ENCODE results near the gene RPS13.
"Not testable (repeated sequence)": the region's sequence is repeated elsewhere in the genome, so short reads cannot be mapped to it uniquely, and the experiment has no call there.

Gene RPS13

DNA sequence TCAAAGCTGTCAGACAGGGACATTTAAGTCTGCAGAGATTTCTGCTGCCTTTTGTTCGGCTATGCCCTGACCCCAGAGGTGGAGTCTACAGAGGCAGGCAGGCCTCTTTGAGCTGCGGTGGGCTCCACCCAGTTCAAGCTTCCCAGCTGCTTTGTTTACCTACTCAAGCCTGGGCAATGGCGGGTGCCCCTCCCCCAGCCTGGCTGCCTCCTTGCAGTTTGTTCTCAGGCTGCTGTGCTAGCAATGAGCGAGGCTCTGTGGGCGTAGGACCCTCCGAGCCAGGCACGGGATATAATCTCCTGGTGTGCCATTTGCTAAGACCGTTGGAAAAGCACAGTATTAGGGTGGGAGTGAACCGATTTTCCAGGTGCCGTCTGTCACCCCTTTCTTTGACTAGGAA lies 43.4 kb downstream of the RPS13 start:
- DNase-seq = not testable (repeated sequence)

DNA sequence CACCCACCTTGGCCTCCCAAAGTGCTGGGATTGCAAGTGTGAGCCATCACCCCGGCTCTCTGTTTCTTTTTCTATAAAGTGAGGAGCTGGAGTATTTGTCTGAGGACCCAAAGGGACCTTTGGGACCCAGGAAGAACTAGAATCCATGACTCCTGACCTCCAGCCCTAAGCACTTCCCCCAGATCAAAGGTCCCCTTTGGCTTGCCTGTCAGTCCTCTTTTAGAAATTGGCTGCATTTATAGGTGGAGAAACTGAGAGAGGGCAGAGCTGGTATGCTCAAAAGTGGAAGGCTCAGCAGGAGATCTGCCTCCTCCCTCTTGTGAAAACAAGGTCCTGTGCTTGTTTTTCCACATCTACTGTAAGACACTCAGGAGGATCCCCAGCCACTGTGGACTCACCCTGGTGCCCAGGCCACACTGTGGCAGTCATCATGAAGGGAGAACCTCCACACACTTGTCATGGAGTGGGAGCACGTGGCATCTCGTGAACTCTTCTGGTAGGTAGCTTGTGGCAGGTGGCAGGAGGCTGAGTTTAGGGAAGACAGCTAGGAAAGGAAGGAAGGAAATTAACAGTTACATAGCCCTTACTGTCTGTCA lies 50.9 kb downstream of the RPS13 start:
- no peak for DNase-seq

DNA sequence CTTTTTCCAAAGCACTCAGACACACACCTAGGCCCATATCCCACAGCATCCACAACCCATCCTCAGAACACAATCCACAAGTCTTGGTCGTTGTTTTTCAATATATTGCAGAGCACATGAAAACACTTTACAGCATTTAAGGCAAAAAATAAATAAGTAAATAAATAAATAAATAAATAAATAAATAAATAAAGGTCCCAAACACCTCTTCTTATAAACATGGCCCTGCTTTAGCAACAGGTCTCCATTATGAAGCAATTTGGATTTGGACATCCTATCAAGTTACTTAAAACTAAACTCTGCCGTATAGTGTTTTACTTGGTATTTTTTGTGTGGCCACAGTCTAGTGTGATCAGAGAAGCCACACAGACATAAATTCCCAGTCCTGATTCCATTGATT lies 52.5 kb downstream of the RPS13 start:
- no peak for DNase-seq
